ENCODE data around the gene BCAN.

DNA sequence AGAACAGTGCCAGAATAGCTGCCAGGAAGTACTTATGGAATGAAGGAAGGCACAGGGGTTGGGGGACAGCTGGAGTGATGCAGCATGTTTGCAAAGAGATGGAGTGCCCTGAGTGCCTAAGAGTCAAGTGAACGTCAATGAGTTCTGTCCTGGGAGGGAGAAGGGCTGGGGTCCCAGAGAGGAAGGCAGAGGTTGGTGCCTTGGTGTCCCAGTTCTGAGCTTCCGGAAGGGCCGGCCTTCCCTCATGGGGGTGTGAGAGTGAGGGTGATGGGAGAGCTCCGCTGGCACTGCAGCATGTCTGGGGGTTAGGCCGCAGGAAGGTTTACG is 17.7 kb downstream of the BCAN start:
- TF ChIP-seq, protein P1, sequence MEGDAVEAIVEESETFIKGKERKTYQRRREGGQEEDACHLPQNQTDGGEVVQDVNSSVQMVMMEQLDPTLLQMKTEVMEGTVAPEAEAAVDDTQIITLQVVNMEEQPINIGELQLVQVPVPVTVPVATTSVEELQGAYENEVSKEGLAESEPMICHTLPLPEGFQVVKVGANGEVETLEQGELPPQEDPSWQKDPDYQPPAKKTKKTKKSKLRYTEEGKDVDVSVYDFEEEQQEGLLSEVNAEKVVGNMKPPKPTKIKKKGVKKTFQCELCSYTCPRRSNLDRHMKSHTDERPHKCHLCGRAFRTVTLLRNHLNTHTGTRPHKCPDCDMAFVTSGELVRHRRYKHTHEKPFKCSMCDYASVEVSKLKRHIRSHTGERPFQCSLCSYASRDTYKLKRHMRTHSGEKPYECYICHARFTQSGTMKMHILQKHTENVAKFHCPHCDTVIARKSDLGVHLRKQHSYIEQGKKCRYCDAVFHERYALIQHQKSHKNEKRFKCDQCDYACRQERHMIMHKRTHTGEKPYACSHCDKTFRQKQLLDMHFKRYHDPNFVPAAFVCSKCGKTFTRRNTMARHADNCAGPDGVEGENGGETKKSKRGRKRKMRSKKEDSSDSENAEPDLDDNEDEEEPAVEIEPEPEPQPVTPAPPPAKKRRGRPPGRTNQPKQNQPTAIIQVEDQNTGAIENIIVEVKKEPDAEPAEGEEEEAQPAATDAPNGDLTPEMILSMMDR (conservative IDR thresholded peaks at IDR 0.05), result no peak
- TF ChIP-seq EZH2 (IDR thresholded peaks at IDR 0.05; ENCODE audit: low read depth), result no peak
